Measurements from ENCODE around the gene CDR2L. TPM values are rescaled to one million over a fixed set of nuclear protein-coding genes. Genes with fewer than 3 reads are reported as not detected.

Gene CDR2L
- total RNA-seq, 1 experiment from 2014 or later = 39.4 TPM

- H3K36me3 Mint-ChIP-seq (ENCODE audit: insufficient read depth, unreplicated experiment) = peaks cover 39% of the 10 kb centered on the region
- DNase-seq = no peak
- no peak overlapping the region for H3K4me3 Mint-ChIP-seq (ENCODE audit: low read depth, unreplicated experiment)
- TF ChIP-seq, protein P1, sequence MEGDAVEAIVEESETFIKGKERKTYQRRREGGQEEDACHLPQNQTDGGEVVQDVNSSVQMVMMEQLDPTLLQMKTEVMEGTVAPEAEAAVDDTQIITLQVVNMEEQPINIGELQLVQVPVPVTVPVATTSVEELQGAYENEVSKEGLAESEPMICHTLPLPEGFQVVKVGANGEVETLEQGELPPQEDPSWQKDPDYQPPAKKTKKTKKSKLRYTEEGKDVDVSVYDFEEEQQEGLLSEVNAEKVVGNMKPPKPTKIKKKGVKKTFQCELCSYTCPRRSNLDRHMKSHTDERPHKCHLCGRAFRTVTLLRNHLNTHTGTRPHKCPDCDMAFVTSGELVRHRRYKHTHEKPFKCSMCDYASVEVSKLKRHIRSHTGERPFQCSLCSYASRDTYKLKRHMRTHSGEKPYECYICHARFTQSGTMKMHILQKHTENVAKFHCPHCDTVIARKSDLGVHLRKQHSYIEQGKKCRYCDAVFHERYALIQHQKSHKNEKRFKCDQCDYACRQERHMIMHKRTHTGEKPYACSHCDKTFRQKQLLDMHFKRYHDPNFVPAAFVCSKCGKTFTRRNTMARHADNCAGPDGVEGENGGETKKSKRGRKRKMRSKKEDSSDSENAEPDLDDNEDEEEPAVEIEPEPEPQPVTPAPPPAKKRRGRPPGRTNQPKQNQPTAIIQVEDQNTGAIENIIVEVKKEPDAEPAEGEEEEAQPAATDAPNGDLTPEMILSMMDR (IDR thresholded peaks at IDR 0.05; ENCODE audit: unreplicated experiment) = no peak
- H3K27me3 Mint-ChIP-seq (ENCODE audit: unreplicated experiment) = no peaks in the 10 kb centered on the region
- CTCF ChIA-PET = interaction anchor here (1.0 kb wide), 1 partner anchor 46 kb away, joined by 6 read pairs; no protein-coding TSS in a partner anchor
- H3K4me1 Mint-ChIP-seq (ENCODE audit: low read depth, unreplicated experiment) = peaks cover 18% of the 10 kb centered on the region
- intact Hi-C loops (cut with micrococcal nuclease; ENCODE audit: unreplicated experiment) = no loop called here
- no peaks in the 10 kb centered on the region for H3K9me3 Mint-ChIP-seq (ENCODE audit: low read depth, unreplicated experiment)
- H3K27ac Mint-ChIP-seq (ENCODE audit: unreplicated experiment) = no peak overlapping the region
- BruUV-seq (replicated peaks) = no TSS peak
Measured at GRCh38 chr17:75006653-75007052, 19.2 kb downstream of the CDR2L start.

DNA sequence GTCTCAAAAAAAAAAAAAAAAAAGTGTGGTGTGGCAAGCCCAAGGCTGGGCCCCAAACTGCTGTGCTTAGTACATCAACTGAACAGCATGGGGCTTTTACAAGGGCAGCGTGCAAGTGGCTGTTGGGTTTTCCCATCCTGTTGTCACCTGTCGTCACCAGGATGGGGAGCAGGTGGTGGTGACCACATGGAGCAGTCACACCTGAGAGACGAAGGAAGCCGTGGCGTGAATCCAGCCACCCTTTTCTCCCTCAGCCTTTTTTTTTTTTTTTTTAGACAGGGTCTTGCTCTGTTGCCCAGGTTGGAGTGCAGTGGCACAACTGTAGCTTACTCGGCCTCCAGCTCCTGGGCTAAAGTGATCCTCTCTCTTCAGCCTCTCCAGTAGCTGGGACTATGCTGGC, 20.9 kb downstream of the CDR2L start:
- no TSS peak for BruUV-seq (replicated peaks)
- Mint-ChIP-seq H3K27me3 (ENCODE audit: unreplicated experiment) (no peaks in the 10 kb centered on the region), H3K36me3 (ENCODE audit: insufficient read depth, unreplicated experiment) (peaks cover 47% of the 10 kb centered on the region), H3K27ac (ENCODE audit: unreplicated experiment) (no peak overlapping the region), H3K9me3 (ENCODE audit: low read depth, unreplicated experiment) (no peaks in the 10 kb centered on the region), H3K4me1 (ENCODE audit: low read depth, unreplicated experiment) (peaks cover 30% of the 10 kb centered on the region), H3K4me3 (ENCODE audit: low read depth, unreplicated experiment) (no peak overlapping the region)
- no peak for DNase-seq
- intact Hi-C loops (cut with micrococcal nuclease; ENCODE audit: unreplicated experiment) = no loop called here
- TF ChIP-seq, protein P1 (IDR thresholded peaks at IDR 0.05; ENCODE audit: unreplicated experiment) = no peak
- CTCF ChIA-PET = interaction anchor here (0.9 kb wide), 1 partner anchor 9 kb away, joined by 6 read pairs; no protein-coding TSS in a partner anchor

DNA sequence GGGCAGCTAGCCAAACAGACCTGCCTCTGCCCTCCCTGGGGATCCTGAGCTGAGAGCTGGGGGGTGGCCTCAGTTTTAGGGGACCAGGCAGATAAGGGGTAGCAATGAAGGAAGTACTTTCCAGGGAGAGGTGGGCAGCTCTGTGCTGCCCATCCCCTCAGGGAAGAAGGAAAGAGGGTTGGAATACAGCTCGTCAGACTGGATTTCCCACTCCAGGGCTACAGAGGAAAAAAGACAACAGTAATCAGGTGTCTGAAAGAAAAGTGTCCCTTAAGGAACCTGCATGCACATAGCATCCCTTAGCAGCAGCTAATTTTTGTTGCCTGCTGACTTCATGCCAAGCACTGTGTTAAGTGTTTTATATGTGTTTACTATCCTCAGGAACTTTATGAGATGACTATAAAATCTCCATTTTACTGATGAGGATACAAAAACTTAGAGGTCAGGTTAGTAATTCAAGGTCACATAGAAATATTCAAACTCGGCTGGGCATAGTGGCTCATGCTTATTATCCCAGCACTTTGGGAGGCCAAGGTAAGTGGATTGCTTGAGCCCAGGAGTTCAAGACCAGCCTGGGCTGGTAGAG, 21.8 kb downstream of the CDR2L start:
- Mint-ChIP-seq H3K27me3 (ENCODE audit: unreplicated experiment) (no peaks in the 10 kb centered on the region), H3K4me1 (ENCODE audit: low read depth, unreplicated experiment) (peaks cover 39% of the 10 kb centered on the region), H3K27ac (ENCODE audit: unreplicated experiment) (no peak overlapping the region), H3K36me3 (ENCODE audit: insufficient read depth, unreplicated experiment) (peaks cover 44% of the 10 kb centered on the region), H3K9me3 (ENCODE audit: low read depth, unreplicated experiment) (no peaks in the 10 kb centered on the region), H3K4me3 (ENCODE audit: low read depth, unreplicated experiment) (no peak overlapping the region)
- no TSS peak for BruUV-seq (replicated peaks)
- no peak for DNase-seq
- TF ChIP-seq, protein P1 (IDR thresholded peaks at IDR 0.05; ENCODE audit: unreplicated experiment) = no peak
- intact Hi-C loops (cut with micrococcal nuclease; ENCODE audit: unreplicated experiment) = no loop called here
- CTCF ChIA-PET = interaction anchor here (0.9 to 1.0 kb wide), 2 partner anchors 10 to 47 kb away, joined by 6 to 8 read pairs; no protein-coding TSS in a partner anchor

- H3K27ac Mint-ChIP-seq (ENCODE audit: unreplicated experiment) = no peak overlapping the region
- no peaks in the 10 kb centered on the region for H3K27me3 Mint-ChIP-seq (ENCODE audit: unreplicated experiment)
- CTCF ChIA-PET = interaction anchor here (0.5 to 3.9 kb wide), 8 partner anchors 16 to 383 kb away, joined by 3 to 38 read pairs (median 9); partner anchors contain the start of gene CDR2L
- peak; percentile 46 for DNase-seq
- H3K9me3 Mint-ChIP-seq (ENCODE audit: low read depth, unreplicated experiment) = no peaks in the 10 kb centered on the region
- H3K4me1 Mint-ChIP-seq (ENCODE audit: low read depth, unreplicated experiment) = peaks cover 40% of the 10 kb centered on the region
- intact Hi-C loops (cut with micrococcal nuclease; ENCODE audit: unreplicated experiment) = loop anchor here (5.0 kb wide), 1 partner anchor 49 kb away; no protein-coding TSS in a partner anchor
- TF ChIP-seq, protein P1 (IDR thresholded peaks at IDR 0.05; ENCODE audit: unreplicated experiment) = no peak
- BruUV-seq (replicated peaks) = no TSS peak
- no peak overlapping the region for H3K4me3 Mint-ChIP-seq (ENCODE audit: low read depth, unreplicated experiment)
- peaks cover 42% of the 10 kb centered on the region for H3K36me3 Mint-ChIP-seq (ENCODE audit: insufficient read depth, unreplicated experiment)
Measured at GRCh38 chr17:75010683-75011400, 23.4 kb downstream of the CDR2L start.
